NCI-H1694 treated with DMSO at 0.1 percent for 48 hours (cell line): Measurements from ENCODE around the gene COG5.

ENCODE experiments used
- DNase-seq: peaks from one replicate; lab custom pipeline; 2025; lab: John Stamatoyannopoulos, UW

The COG5 gene

DNA sequence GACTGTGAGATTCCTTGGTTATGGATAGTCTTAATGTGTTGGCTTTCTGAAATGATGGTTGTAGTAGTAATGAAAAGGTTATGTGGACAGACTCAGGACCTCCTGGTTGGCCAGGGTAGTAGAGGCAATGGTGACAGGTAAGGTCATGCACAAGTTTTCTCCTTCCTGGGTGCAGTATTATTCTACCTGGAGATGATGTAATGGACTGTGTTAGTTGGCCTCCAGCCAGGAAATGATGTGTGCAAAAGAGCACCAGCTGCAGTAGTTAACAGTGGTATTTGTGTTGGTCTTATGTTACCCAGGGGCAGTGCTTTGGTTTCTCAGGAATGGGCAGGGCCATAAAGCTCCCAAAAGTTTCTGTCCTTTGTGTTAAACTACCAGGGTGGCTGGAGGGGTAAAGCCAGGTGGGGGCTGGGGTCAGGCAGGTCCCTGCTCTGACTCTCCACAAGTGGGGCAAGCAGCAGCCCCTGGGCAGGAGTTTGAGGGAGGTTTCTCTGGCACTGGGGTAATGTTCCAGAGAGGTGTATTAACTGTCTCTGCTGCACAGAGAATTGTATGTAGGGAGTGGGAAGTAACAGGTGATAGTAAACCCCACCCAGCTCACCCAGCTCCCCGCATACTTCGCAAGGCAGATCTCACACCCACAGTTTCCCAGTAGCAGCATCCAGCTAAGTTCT, 57.6 kb downstream of the COG5 start:
- no peak for DNase-seq

DNA sequence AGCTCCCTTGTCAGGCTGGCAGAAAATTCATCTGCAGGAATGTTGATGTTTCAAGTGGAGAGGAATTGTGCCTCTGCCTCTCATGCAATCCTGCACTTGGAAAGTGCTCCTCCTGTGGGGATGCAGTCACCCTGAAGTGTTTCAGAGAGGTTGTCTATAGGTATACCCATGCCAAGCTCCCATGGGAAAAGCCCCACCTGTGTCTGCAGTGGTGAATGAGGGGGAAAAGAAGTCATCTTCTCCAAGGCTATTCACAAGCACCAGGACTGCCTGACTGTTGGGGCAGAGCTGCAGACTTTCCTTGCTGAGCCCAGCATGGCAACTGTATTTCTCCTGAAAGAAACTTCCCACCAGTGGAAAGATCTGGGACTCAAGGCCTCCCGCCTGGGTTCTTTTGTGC, 58.4 kb downstream of the COG5 start:
- DNase-seq, result no peak

DNA sequence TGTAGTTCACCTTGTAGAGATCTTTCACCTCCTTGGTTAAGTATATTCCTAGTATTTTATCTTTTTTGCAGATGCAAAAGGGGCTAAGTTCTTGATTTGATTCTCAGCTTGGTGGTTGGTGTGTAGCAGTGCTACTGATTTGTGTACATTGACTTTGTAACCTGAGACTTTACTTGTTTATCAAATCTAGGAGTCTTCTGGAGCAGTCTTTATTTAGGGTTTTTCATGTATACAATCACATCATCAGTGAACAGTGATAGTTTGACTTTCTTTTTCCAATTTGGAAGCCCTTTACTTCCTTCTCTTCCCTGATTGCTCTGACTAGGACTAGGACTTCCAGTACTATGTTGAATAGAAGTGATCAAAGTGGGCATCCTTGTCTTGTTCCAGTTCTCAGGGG, 60.0 kb downstream of the COG5 start:
- DNase-seq, result no peak

DNA sequence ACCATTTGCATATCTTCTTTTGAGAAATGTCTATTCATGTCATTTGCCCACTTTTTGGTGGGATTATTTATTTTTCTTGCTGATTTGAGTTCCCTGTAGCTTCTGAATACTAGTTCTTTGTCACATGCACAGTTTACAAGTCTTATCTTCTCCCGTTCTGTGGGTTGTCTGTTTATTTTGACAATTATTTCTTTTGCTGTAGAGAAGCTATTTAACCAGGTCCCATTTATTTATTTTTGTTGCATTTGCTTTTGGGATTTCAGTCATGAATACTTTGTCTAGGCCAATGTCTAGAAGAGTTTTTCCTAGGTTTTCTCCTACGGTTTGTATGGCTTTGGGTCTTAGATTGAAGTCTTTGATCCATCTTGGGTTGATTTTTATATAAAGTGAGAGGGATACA, 60.9 kb downstream of the COG5 start:
- no peak for DNase-seq

DNA sequence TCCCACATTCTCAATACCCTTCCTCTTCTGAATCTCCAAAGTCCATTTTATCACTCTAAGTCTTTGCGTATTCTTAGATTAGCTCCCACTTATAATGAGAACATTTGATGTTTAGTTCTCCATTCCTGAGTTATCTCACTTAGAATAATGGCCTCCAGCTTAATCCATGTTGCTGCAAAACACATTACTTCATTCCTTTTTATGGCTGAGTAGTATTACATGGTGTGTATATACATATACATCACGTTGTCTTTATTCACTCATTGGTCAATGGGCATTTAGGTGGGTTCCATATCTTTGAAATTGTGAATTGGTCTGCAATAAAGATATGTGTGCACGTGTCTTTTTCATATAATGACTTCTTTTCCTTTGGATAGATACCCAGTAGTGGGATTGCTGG, 61.6 kb downstream of the COG5 start:
- no peak for DNase-seq

DNA sequence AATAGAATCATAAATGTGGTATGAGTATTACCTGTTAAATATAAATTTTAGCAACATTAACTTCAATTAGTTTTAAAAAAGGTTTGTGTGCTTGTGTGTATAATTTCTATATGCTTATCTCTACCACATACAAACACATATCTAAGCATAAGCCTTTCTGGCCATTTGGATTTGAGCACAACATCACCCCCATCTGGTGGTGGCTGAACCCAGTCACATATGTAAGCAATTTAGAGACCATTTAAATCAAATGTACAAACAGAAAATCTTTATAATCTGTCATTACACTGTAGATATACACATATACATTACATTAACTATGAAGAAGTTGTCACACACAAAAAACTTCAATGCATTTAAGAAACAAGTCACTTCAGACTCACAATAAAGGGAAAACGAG, 62.1 kb downstream of the COG5 start:
- DNase-seq, result peak; percentile 32

DNA sequence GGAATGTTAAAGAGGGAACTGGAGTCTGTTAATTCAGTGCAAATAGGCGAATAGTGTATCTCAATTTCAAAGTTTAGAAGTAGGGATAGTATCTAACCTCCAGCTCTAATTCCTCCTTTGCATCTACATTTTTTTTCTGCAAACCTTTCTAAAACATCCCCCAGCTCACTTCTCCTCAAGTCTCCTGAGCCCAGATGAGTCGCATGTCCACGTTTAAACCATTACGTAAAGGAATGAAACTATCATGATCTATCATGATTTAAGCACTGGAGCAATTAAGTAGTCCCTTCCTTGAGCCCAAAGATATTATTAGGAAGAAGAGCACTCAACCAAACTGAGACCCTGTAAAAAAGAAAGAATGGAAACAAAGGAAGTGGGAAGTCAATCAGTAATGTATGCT, 64.0 kb downstream of the COG5 start:
- DNase-seq, result no peak

DNA sequence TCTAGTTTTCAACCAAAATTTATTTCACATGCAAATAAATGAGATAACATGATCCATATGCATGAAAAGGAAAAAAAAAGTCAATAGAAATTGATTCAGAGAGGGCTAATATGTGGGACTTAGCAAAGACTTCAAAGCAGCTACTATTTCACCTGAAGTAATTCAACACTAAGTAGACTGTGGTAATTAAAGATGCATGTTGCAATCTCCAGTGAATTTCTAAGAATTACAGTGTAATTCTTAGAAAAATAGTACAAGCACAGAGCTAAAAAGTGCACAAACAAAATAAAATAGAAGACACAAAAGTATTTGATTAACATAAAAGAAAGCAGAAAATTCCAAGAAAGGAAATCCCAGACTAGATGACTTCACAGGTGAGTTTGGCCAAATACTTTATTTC, 68.2 kb downstream of the COG5 start:
- no peak for DNase-seq

DNA sequence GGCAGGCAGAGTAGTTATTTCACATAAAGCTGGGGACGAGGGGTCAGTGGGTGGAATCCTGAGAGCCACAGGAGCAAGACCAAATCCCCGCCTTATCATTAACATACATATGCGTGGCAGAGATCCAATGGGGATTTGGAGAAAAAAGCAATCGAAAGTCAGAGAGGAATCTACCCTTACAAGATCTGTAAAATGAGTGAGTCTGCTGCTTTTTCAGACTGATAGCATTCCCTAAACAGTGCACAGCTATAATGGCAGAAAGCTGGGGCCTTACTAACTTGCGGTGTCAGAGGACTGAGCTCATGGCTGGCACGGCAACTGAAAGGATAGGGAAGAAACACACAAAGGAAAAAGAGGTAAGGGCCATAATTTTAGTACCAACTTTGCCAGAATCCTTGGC, 68.8 kb downstream of the COG5 start:
- DNase-seq, result no peak

DNA sequence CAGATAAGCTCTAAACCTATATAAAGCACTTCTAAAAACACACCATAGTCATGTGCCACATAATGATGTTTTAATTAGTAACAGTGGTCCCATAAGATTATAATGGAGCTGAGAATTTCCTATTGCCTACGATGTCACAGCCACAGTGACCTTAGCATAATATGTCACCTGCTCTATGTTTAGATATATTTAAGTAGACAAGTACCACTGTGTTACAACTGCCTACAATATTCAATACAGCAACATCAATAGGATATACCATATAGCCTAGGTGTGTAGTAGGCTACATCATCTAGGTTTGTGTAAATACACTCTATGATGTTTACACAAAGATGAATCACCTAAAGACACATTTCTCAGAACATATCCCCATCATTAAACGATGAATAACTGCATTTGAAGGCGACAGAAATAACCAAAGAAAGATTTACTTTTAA, 69.4 kb downstream of the COG5 start:
- DNase-seq, result no peak

DNA sequence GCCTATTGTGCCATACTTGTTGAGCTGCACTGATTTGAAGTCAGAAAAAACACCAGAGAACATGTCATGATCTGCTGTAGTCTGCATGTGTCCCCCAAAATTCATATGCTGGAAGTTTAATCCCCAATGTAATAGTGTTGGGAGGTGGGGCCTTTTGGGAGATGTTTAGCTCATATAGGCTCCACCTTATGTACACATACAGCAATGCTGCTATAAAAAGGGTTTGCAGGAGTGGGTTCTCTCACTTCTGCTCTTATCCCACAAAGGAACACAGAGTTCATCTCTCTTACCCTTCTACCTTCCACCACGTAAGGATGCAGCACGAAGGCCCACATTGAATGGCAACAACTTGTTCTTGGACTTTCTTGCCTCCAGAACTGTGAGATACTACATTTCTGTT, 70.8 kb downstream of the COG5 start:
- no peak for DNase-seq

DNA sequence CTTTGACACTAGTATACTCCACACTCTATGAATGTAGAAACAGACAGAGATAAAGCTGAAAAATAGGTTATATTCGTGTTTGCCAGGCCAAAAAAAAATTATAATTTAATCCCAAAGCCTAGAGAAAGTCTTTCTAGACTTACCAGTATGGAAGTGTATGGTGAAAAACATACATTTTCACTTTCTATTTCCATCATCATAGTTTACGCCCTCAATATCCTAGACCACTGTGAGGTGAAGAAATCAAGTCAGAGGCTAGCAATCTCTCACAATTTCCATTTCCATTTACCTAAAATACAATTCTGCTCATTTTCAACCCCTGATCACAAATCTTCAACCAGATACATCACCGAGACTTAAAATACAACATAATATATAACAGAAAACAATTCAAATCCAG, 77.7 kb downstream of the COG5 start:
- DNase-seq, result no peak

DNA sequence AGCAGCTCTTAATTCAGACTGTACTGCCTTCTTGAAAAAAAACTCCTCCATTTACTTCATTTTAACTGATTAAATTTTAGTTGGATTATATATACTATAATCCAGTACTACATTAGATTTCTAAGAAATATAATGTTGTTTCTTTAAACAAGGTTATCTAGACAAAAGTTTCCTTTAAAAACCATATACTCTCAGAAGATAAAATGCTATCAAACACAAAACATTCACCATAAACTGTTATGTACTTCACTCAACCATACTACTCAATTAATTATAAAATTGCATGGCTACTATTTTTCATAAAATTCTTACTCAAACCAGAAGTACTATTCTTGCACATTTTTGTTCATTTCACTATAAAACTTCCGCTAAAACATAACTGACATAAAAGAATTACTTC, 81.1 kb downstream of the COG5 start:
- no peak for DNase-seq

DNA sequence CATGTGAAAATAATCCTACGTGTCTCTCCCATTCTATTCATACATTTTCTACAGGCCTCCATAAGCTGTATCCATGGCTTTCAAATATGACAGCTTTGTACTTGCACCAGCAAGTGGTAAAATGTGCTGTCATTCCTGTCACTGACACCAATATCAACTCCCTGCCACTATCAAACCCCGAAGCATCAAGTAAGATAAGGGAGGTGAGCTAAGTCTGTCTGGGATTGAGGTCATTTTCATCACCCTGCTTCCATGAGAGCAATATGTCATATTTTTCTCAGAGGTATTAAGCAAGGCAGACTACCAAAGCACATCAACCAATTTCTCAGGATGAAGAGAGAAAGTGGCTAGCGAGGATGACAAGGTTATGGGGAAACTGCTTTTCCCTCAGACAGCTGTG, 82.8 kb downstream of the COG5 start:
- no peak for DNase-seq

DNA sequence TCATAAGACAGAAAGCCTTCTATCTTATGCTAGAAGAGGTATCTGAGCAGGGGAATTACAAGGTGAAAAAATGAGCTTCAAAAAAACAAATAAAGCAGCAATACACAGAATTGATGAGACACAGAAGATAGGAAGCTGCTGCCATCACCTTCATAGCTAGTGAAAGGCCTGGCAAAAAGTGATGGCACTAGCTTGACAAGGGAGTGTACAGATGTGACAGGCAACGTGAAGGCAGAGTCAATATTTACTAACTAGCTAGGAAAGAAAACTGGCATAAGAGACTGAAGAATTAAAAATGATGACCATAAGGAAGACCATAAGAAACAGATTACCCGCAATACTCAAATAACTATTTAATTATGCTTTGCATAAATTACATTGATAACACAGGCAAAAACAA, 84.4 kb downstream of the COG5 start:
- DNase-seq, result no peak

DNA sequence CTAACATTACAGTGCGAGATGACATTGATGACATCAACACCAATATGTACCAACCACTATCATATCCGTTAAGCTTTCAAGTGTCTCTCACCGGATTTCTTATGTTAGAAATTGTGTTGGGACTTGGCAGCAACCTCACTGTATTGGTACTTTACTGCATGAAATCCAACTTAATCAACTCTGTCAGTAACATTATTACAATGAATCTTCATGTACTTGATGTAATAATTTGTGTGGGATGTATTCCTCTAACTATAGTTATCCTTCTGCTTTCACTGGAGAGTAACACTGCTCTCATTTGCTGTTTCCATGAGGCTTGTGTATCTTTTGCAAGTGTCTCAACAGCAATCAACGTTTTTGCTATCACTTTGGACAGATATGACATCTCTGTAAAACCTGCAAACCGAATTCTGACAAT, 89.6 kb downstream of the COG5 start:
- no peak for DNase-seq

DNA sequence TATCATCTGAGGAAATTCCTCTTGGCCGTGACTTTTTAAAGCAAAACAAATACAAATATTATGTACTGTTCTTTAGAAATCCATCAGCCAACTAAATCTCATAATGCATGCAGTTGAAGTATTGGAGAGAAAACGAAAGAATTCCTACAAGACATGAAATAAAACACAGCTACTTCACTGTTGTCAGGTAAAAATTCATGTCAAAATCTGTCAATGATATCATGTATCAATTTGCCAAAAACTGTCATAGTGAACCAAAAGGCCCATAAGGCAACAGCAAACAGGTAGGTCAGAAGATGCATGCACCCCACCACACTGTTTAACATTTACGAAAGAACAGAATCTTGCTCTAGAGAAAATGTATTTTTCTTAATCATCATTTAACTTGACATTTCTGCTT, 91.6 kb downstream of the COG5 start:
- DNase-seq, result no peak

DNA sequence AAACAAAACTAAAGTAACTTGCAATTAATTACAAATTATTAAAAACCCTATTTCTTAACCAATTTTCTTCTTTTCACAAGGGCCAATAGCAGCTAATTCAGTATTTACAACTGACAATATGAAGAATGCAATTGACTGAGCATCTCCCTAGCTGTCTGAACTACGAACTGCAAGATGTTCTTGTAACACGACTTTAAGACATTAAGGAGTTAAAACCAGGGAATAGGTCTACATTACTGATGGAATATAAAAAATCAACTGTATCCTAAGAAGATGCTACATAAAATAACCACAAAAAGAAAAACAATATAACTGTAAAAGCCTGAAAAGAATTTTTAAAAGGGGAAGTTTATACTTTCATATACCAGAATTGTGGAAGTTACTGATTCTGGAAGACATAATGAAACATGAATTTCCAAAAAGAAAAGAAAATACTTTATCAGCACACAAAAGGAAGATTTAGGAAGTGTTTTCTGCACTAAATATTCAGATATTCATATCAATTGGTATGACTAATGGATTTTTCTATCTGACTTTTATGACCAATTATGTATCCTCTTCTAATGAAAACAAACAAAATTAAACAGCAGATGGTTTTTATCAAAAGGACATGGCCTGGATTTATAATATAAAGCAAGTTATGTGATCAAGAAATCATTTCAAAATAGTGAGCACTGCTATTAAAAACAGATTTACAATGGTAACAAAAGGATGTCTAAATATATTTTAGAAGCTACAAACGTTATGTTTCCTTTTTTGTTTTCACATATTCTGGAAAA, 92.2 kb downstream of the COG5 start:
- no peak for DNase-seq

DNA sequence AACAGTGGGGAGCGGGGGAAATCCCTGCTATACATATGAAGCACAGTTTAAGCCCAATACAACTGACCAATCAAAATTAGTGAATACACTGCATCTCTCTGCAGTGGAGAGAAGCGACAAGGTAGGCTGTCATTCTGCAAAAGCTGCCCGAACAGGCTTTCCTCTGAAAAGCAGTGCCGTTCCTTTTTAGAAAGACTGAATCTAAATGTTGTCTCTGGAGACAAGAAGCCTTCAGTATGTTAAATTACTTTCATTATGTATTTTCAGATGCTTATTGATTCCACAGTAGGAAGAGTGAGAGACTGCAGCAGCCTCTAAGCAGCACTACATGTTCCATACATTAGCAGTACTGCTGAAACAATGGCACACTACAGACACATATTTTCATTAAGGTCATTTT, 93.8 kb downstream of the COG5 start, which contains the start of gene GPR22:
Gene GPR22, plus strand, starts transcription at position 129 of the 400 bp plus-strand sequence. CDS start 4,004 bp downstream, outside the sequence.
- no peak for DNase-seq

DNA sequence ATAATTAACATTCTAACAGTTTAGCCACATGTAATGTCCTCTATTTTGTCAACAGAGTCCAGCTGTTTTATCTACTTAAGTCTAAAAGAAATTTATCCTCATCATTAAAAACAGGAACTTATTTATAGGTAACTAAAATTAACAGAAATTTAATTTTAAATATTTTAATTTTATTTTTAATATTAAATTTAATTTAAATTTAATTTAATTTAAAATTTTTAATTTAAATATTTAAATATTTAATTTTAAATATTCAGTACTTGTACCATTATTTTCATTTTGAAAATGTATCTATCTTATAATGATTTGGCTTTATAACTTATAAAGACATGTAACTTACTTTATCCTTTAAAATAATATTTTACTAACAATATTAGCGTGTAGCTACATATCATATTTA, 94.9 kb downstream of the COG5 start:
- no peak for DNase-seq

DNA sequence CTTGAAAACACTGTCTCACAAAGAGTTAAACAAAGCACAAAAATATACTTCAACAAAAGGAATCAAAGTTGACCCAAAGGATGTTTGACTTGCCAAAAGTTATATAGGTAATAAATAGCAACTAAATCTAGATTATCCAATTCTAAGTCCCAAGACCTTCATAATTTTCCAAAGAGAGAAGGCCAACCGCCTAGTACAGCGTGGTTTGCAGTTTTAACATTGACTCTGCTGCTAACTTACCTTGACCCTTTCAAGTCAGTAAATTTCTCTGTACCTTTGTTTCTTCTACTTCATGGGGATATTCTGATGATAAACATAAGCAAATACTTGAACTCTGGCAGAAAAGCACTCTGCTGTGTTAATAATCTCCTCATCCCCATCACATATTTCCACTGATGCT, 95.7 kb downstream of the COG5 start:
- no peak for DNase-seq

DNA sequence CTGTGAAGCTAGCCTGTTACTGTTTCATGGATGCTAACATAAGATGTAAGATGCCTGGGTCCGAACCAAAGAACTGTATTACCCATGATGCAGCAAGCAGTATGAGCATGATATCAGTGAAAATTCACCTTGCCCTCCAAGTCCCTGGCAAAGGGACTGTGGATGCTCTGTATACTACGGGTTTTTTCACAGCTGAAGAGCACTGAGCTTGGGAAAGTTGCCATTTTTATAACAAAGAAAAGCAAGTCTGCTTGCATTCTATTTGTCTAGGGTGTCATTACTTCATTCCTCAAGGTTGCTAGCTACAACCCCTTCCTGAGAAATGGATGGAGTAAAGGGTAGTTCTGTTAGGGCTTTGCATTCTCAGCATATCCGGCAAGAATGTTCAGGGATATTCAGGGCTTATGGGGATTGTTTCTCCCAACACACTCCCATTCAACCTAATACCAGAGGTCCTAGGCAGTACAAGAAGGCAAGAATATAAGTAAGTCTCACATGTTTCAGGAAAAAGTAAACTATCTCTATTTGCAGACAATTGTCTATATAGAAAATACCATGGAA, 99.0 kb downstream of the COG5 start:
- no peak for DNase-seq
